HL-60 (cell line): ENCODE data around the gene SCLT1.
A peak's percentile ranks its signal among the peaks of the same experiment; 100 is the strongest.

Experiments
- DNase-seq, 2 experiments: peaks; one replicate each; pipeline ENCODE4 v3.0.0-alpha.2; 2010 to 2020; ENCODE audit warnings: low read depth in 1 of 2, low spot score in 1 of 2
- H3K27ac ChIP-seq: fragments of 250-450 bp; sonication (Bioruptor Pico); replicated peaks from 2 replicates; pipeline ENCODE4 v1.5.1; 2020; ENCODE audit warnings: mild to moderate bottlenecking, moderate library complexity
- H3K27me3 ChIP-seq: fragments of 250-450 bp; sonication (Bioruptor Pico); 2 replicates; pipeline ENCODE4 v1.5.1; 2021; ENCODE audit warnings: mild to moderate bottlenecking, moderate library complexity; ENCODE audit not compliant: insufficient read depth, poor library complexity, severe bottlenecking
- H3K4me3 ChIP-seq: replicated peaks from 2 replicates; pipeline ENCODE4 v1.5.1; 2011; ENCODE audit warnings: mild to moderate bottlenecking, control low read depth, low read length; ENCODE audit not compliant: insufficient read depth
- GABPA ChIP-seq: IDR thresholded peaks from 2 replicates; pipeline ENCODE4 v1.6.1; 2012; ENCODE audit warnings: low read depth
- POLR2AphosphoS5 ChIP-seq: IDR thresholded peaks from 2 replicates; pipeline ENCODE4 v1.6.1; 2012; ENCODE audit warnings: low read depth
- REST ChIP-seq: IDR thresholded peaks from 2 replicates; pipeline ENCODE4 v1.6.1; 2012; ENCODE audit warnings: low read depth; ENCODE audit not compliant: insufficient replicate concordance
- SPI1 ChIP-seq: IDR thresholded peaks from 2 replicates; pipeline ENCODE4 v1.6.1; 2012; ENCODE audit warnings: low read depth, mild to moderate bottlenecking, borderline replicate concordance
- TF ChIP-seq, protein P1 (sequence below): IDR thresholded peaks from one replicate; pipeline ENCODE4 v1.5.1; 2011; ENCODE audit warnings: low read length, control low read depth, inconsistent platforms; ENCODE audit not compliant: insufficient read depth

The SCLT1 gene

DNA sequence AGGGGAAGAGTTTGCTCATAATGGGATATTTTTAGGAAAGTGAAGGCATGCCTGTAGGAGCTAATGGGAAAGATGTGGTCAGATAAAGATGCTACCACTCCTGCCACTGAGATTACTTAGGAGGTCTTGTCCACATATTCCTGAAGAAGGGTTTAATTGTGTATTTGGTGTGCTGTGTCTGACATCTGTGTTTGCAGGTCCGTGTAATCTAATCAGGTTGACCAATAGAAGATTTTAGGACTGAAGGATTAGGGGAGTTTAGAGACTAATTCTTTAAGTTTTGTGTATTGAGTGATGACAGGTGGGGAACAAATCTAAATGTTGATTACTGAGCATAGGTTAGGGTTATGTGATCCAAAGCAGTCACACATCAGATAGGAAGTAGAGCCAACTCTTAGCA is 226.6 kb downstream of the SCLT1 start:
- H3K27me3 ChIP-seq: no peaks in the 10 kb centered on the region
- H3K4me3 ChIP-seq: no peak overlapping the region
- DNase-seq: no peak
- TF ChIP-seq SPI1 (no peak), POLR2AphosphoS5 (no peak), REST (no peak), GABPA (no peak)
- TF ChIP-seq, protein P1, sequence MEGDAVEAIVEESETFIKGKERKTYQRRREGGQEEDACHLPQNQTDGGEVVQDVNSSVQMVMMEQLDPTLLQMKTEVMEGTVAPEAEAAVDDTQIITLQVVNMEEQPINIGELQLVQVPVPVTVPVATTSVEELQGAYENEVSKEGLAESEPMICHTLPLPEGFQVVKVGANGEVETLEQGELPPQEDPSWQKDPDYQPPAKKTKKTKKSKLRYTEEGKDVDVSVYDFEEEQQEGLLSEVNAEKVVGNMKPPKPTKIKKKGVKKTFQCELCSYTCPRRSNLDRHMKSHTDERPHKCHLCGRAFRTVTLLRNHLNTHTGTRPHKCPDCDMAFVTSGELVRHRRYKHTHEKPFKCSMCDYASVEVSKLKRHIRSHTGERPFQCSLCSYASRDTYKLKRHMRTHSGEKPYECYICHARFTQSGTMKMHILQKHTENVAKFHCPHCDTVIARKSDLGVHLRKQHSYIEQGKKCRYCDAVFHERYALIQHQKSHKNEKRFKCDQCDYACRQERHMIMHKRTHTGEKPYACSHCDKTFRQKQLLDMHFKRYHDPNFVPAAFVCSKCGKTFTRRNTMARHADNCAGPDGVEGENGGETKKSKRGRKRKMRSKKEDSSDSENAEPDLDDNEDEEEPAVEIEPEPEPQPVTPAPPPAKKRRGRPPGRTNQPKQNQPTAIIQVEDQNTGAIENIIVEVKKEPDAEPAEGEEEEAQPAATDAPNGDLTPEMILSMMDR: no peak
- no peak overlapping the region for H3K27ac ChIP-seq

DNA sequence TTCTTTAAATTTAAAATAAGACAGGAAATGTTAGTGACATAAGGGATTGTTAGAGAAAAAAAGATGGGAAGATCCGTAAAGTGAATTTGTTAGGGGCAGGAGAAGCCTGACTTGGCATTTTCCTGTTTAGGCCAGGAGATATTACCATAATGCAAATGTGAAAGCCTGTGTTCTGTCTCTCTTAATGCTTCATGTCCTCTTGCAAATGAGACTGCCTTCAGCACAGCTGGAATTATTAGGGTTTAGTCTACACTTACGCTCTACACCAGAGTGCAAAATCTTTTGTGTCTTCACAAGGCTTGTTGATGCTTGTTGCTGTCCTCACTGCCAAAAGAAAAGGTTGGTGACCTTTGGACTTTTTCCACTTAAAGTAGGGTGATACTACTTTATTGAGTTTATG is 227.1 kb downstream of the SCLT1 start:
- Histone ChIP-seq H3K27me3 (no peaks in the 10 kb centered on the region), H3K4me3 (no peak overlapping the region), H3K27ac (no peak overlapping the region)
- no peak for TF ChIP-seq GABPA
- DNase-seq: no peak

- TF ChIP-seq SPI1 (no peak), REST (no peak), GABPA (no peak), POLR2AphosphoS5 (no peak)
- TF ChIP-seq, protein P1: no peak
- no peak for DNase-seq
- Histone ChIP-seq H3K27me3 (no peaks in the 10 kb centered on the region), H3K27ac (no peak overlapping the region), H3K4me3 (no peak overlapping the region)
Measured at GRCh38 chr4:128865132-128865531, 228.2 kb downstream of the SCLT1 start.

DNA sequence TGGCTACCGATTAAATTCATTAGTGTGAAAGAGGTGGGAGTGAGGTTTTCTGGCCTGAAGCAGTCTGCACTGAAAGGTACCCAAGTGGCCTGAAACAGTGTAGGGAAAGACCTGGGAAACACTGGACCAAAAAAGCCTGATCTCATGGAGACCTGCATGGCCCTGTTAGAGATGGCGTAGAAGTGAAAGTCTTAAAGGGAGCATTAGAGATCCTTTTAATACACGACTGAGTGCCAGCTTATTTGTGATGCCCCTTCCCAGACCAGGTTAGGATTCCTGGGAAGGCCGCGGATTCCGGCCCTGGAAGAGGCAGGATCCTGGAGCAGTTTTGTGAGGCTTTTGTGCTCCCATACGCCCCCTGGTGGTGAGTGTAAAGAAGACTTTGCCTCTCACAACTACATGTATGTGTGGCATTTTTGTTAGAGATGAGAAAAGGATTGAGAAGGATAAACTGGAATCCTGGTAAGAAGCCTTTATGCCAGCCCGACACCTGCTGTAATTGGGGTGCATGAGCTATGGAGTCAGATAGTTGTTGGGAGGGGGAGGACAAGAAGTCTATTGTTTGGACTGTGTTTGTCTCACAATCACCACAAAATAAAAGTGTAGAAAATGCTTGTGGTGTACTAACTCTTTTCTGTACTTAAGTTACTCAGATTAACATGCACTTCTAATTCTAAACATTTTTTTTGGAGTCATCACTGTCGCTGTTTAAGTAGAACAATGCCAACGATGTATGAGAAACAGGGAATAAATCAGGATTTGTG is 229.8 kb downstream of the SCLT1 start:
- H3K27ac ChIP-seq: no peak overlapping the region; the same call in 1 of the 2 replicates
- TF ChIP-seq GABPA: no peak
- TF ChIP-seq, protein P1: peak; percentile 89
- DNase-seq: peak in 1 of 2 experiments; percentile 45
- no peaks in the 10 kb centered on the region for H3K27me3 ChIP-seq
- H3K4me3 ChIP-seq: no peak overlapping the region
